Progenitor cell of endocrine pancreas (in vitro differentiated cells): ENCODE results near the gene BNIP2. TPM values are rescaled to one million over a fixed set of nuclear protein-coding genes. Genes with fewer than 3 reads are reported as not detected.

Source experiments
- DNase-seq: peaks from one replicate; pipeline ENCODE4 v3.0.0; 2021; ENCODE audit warnings: low spot score; ENCODE audit not compliant: unreplicated experiment
- H3K27ac Mint-ChIP-seq: 2 replicates; pipeline ENCODE4 v1.8.0; 2021; ENCODE audit warnings: mild to moderate bottlenecking, moderate library complexity, mixed read lengths
- H3K27me3 Mint-ChIP-seq: 2 replicates; pipeline ENCODE4 v1.8.0; 2021; ENCODE audit warnings: mixed read lengths
- H3K36me3 Mint-ChIP-seq: 2 replicates; pipeline ENCODE4 v1.8.0; 2022; ENCODE audit warnings: mixed read lengths; ENCODE audit not compliant: insufficient read depth
- H3K4me1 Mint-ChIP-seq: 2 replicates; pipeline ENCODE4 v1.8.0; 2021; ENCODE audit warnings: low read depth, mixed read lengths
- H3K4me3 Mint-ChIP-seq: 2 replicates; pipeline ENCODE4 v1.8.0; 2021; ENCODE audit warnings: low read depth, mild to moderate bottlenecking, moderate library complexity, mixed read lengths
- H3K9me3 Mint-ChIP-seq: 2 replicates; pipeline ENCODE4 v1.8.0; 2021; ENCODE audit warnings: low read depth, mixed read lengths
- total RNA-seq: library from RNA; stranded (reverse); gene quantifications from 2 replicates; pipeline ENCODE4 v1.2.1, GENCODE V29; 2021
- TF ChIP-seq, protein P1 (sequence below): fragments of 200-600 bp; sonication (generic); IDR thresholded peaks from one replicate; pipeline ENCODE4 v1.5.0; 2021; ENCODE audit warnings: antibody characterized with exemption, mild to moderate bottlenecking; ENCODE audit not compliant: unreplicated experiment

The BNIP2 gene
- total RNA-seq, 1 donor from 2014 or later: 58.2 TPM

GRCh38 chr15:59678620-59679019, 10.5 kb downstream of the BNIP2 start:
- DNase-seq: no peak
- no peaks in the 10 kb centered on the region for H3K9me3 Mint-ChIP-seq
- H3K4me1 Mint-ChIP-seq: peaks cover 2% of the 10 kb centered on the region
- peaks cover 28% of the 10 kb centered on the region for H3K36me3 Mint-ChIP-seq
- TF ChIP-seq, protein P1, sequence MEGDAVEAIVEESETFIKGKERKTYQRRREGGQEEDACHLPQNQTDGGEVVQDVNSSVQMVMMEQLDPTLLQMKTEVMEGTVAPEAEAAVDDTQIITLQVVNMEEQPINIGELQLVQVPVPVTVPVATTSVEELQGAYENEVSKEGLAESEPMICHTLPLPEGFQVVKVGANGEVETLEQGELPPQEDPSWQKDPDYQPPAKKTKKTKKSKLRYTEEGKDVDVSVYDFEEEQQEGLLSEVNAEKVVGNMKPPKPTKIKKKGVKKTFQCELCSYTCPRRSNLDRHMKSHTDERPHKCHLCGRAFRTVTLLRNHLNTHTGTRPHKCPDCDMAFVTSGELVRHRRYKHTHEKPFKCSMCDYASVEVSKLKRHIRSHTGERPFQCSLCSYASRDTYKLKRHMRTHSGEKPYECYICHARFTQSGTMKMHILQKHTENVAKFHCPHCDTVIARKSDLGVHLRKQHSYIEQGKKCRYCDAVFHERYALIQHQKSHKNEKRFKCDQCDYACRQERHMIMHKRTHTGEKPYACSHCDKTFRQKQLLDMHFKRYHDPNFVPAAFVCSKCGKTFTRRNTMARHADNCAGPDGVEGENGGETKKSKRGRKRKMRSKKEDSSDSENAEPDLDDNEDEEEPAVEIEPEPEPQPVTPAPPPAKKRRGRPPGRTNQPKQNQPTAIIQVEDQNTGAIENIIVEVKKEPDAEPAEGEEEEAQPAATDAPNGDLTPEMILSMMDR: no peak
- H3K27ac Mint-ChIP-seq: no peak overlapping the region
- no peak overlapping the region for H3K4me3 Mint-ChIP-seq
- H3K27me3 Mint-ChIP-seq: no peaks in the 10 kb centered on the region

DNA sequence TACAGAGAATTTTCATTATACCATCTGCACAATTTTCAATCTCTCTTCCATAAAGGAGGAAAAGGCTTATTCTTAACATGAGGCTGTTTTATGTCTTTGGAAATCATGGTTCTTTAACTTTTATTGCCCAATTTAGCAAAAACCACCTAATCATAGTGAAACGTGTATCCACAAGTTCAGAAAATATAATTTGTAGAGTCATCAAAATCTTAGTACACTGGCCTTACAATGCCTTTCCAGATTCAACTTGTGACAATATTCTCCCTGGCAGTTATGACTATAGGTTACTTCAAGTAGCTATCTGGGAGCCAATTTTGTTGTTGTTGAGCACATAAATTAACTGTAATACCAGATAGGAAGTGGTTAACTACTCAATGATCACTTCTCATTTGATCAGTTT, 10.9 kb downstream of the BNIP2 start:
- H3K27me3 Mint-ChIP-seq: no peaks in the 10 kb centered on the region
- no peak overlapping the region for H3K4me3 Mint-ChIP-seq
- H3K9me3 Mint-ChIP-seq: no peaks in the 10 kb centered on the region
- H3K27ac Mint-ChIP-seq: no peak overlapping the region
- TF ChIP-seq, protein P1: no peak
- DNase-seq: no peak
- peaks cover 27% of the 10 kb centered on the region for H3K36me3 Mint-ChIP-seq
- H3K4me1 Mint-ChIP-seq: peaks cover under 1% of the 10 kb centered on the region

DNA sequence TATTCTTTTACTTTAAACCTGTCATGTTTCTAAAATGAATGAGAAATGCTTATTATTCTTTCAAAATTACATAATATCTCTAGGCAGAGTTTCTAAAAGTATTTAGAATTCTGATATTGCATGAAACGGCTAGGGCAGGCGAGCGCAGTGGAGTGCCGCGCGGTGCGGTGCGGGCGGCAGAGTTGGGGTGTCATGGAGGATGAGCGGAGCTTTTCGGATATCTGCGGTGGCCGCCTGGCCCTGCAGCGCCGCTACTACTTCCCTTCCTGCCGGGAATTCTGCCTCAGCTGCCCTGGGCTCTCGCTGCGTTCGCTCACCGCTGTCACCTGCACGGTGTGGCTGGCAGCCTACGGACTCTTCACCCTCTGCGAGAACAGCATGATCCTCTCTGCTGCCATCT, 12.6 kb downstream of the BNIP2 start:
- Mint-ChIP-seq H3K4me1 (no peaks in the 10 kb centered on the region), H3K27ac (no peak overlapping the region), H3K4me3 (no peak overlapping the region), H3K27me3 (no peaks in the 10 kb centered on the region), H3K36me3 (peaks cover 20% of the 10 kb centered on the region), H3K9me3 (no peaks in the 10 kb centered on the region)
- TF ChIP-seq, protein P1: no peak
- no peak for DNase-seq

GRCh38 chr15:59674361-59674877, 14.7 kb downstream of the BNIP2 start:
- Mint-ChIP-seq H3K36me3 (peaks cover 27% of the 10 kb centered on the region), H3K9me3 (no peaks in the 10 kb centered on the region), H3K4me3 (no peak overlapping the region), H3K27me3 (no peaks in the 10 kb centered on the region), H3K4me1 (no peaks in the 10 kb centered on the region), H3K27ac (no peak overlapping the region)
- TF ChIP-seq, protein P1: no peak
- DNase-seq: no peak

- no peak for DNase-seq
- Mint-ChIP-seq H3K4me1 (no peaks in the 10 kb centered on the region), H3K9me3 (no peaks in the 10 kb centered on the region), H3K4me3 (no peak overlapping the region), H3K27ac (no peak overlapping the region), H3K36me3 (peaks cover 19% of the 10 kb centered on the region), H3K27me3 (no peaks in the 10 kb centered on the region)
- TF ChIP-seq, protein P1: no peak
Observed at GRCh38 chr15:59668556-59668955, 20.6 kb downstream of the BNIP2 start.
